Retina (tissue), 1 donor: ENCODE results near the gene GPR180.

Source experiments
- DNase-seq: peaks from one replicate; pipeline ENCODE4 v3.0.0-alpha.2; 2016

Gene GPR180

GRCh38 chr13:94601446-94602431, at the start of gene GPR180:
TSS of gene GPR180 (plus strand) at chr13:94601857. CDS start at chr13:94601928, 71 bp downstream.
- DNase-seq = peak; percentile 97

GRCh38 chr13:94552095-94552494, 49.6 kb upstream of the GPR180 start:
- no peak for DNase-seq

DNA sequence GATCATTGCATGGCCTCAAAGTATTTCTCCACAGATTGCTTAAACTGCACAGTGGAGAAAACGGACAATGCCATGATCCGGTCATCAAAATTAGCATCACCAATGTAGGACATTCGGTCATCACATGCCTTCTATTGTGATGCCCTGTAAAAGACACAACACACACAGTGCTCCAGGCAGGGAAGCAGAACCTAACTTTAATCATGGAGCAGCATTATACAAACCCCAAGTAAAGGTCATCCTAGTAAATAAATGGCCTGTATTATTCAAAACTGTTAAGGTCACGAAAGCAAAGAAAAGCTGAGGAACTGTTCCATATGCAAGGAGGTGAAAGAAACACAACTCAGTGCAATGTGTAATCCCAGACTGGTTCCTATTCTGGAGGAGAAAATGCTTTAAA, 47.9 kb upstream of the GPR180 start:
- no peak for DNase-seq

GRCh38 chr13:94556041-94556440, 45.6 kb upstream of the GPR180 start:
- peak; percentile 28 for DNase-seq

DNA sequence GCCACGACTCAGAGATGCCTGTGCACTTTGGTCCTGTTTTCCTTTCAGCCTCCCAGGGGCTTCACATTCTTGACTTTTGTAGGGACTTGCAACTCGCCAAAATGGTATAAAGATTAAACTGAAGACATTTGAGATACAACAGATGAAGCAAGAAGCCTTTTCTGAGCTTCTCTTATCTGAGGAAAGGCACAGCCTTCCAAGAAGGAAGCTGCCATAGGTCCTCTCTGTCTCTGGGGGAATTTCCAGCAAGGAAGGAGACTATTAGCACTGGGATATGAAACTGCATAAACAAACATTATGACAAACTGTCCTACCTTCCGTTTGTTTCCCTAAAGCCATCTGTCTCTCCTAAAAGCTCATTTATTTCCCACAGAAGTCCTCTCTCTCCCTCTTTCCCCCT, 45.0 kb upstream of the GPR180 start:
- no peak for DNase-seq

DNA sequence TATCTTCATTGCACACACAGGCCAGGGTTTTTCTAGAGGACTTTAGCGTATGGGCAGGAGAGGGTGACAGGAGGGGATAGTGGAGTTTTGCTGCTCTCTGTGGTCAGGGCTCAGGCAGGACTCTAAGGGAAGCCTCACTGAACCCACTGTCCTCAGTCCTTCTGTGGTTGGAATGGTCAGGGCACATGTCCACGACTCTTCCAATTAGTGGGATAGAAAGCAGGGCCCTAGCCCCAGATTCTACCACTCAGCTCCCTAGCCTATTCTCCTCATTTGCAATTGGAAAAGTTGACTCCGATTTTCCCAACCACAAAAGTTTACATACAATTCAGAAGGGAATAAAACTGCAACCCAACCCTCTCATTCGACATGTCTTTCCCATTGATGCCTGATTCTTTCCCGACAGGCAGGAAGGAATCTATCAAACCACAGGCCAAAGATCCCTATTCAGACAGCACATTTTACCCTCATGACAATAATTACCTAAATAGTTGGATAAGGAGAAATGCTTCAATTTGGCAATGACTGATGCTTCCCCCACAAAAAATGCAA, 43.9 kb upstream of the GPR180 start:
- no peak for DNase-seq

DNA sequence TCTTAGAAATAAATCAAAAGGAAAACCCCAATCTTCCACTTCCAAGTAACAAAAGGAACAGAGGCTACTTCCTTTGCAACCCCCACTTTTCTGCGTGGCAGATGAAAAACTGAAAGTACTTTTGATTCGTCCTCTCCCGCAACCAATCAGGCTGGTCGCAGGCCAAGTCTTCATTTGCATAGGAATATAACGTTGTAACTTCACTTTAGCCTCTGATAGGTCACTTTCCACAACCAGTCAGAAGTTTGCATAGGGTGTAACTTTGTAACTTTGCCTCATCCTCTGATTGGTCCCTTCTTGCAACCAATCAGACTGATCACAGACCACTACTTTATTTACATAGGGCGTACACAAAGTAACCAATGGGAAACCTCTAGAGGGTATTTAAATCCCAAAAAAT, 42.9 kb upstream of the GPR180 start:
- no peak for DNase-seq

- DNase-seq = no peak
Measured at GRCh38 chr13:94559222-94559795, 42.3 kb upstream of the GPR180 start.

DNA sequence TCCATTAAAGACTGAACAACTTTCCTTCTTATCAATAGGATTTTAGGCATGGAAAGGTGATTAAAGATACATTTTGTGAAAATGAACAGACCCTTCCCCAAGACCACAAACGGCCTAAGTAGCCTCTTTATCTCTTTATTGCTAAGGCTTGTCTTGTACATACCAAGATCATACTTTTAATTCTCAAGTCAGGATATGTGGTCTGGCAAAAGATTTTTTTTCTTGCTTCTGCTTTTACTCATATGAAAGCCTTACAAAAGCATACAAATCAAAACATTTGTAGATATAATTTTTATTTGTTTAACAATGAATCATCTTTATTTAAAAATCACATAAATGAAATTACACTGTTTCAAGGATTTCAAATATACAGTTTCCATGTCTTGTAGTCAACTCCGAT, 41.5 kb upstream of the GPR180 start:
- DNase-seq = no peak

DNA sequence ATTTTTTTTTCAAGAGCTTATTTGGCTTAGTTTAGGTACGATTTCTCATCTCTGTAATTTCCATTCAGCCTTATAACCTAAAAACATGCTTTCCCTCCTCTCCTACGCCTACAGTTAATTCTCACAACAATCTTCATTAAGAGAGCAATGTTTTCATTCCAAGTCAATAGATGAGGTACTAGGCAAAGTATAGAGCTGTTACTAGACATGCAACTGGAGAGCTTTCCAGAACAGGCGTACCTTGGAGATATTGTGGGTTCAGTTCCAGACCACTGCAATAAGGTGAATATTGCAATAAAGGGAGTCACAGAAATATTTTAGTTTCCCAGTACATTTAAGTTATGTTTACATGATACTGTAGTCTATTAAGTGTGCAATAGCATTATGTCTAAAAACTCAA, 40.5 kb upstream of the GPR180 start:
- no peak for DNase-seq

DNA sequence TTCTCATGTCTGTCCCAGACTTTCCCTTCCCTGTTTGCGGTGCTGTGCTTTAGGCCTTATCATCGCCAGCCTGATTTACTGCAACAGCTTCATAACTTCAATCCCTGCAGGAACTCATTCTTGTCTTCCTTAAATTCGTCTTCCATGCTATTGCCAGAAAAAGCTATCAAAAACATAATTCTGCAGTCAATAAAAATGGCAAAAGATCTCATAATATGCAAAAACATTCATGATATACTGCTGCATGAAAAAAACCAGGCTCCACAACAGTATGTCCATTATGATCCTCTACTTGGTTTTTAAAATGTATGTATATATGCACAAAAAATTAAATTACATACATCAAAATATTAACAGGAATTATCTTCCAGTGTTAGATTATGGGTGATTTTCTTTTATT, 34.1 kb upstream of the GPR180 start:
- DNase-seq = no peak

GRCh38 chr13:94568443-94568842, 33.2 kb upstream of the GPR180 start:
- no peak for DNase-seq

- no peak for DNase-seq
Measured at GRCh38 chr13:94569615-94570014, 32.0 kb upstream of the GPR180 start.

DNA sequence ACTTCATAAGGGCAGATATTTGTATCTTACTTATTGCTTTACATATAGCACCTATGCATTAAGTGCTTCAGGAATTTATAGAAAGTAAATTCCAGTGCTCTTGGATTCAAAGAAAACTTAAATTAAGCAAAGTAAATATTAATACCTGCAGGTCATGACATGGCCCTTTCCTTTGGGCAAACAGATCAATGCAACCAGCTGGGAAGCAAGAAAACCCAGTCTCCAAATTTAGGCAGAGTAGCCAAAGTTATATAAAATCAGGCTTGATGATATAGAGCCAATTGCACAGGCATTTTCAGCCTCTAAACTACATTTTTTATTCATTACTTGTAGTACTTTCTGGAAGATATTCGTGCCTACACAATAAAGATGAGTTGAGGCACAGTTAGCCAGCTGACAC, 22.6 kb upstream of the GPR180 start:
- no peak for DNase-seq

GRCh38 chr13:94583926-94584325, 17.7 kb upstream of the GPR180 start:
- no peak for DNase-seq

DNA sequence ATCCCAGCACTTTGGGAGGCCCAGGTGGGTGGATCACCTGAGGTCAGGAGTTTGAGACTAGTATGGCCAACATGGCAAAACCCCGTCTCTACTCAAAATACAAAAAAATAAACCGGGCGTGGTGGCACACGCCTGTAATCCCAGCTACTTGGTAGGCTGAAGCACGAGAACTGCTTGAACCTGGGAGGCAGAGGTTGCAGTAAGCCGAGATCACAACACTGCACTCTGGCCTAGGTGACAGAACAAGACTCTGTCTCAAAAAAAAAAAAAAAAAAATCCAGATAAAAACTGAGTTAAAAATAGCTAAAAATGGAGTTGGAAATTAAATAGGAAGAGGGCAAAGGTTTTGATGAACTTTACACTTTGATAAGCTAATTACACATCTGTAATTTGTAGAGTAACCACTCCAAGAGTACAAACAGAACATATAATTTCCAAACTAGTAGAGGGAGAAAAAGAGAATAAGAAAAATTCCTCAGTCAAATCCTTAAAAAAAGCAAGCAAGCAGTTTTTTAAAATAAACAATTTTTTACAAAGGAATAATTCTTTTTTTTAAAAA, 16.0 kb upstream of the GPR180 start:
- no peak for DNase-seq

GRCh38 chr13:94586371-94586770, 15.3 kb upstream of the GPR180 start:
- DNase-seq = no peak

DNA sequence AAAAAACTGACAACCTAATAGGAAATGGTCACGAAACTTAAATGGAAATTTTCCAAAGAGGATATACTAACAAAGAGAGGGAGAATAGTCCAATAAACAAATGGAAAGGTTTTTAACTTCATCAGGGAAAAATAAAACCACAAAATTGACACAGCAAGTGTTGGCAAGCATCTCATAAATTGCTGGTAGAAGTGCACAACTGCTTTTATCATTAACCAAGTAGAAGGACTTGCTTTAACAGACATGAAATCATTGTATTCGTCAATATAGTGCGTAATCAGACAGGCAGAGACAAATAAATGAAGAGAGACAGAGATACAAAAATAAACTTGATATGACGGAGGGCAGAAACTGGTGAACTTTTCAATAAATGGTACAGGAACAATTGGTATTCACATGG, 13.1 kb upstream of the GPR180 start:
- DNase-seq = no peak

- no peak for DNase-seq
Measured at GRCh38 chr13:94590744-94591143, 10.9 kb upstream of the GPR180 start.

DNA sequence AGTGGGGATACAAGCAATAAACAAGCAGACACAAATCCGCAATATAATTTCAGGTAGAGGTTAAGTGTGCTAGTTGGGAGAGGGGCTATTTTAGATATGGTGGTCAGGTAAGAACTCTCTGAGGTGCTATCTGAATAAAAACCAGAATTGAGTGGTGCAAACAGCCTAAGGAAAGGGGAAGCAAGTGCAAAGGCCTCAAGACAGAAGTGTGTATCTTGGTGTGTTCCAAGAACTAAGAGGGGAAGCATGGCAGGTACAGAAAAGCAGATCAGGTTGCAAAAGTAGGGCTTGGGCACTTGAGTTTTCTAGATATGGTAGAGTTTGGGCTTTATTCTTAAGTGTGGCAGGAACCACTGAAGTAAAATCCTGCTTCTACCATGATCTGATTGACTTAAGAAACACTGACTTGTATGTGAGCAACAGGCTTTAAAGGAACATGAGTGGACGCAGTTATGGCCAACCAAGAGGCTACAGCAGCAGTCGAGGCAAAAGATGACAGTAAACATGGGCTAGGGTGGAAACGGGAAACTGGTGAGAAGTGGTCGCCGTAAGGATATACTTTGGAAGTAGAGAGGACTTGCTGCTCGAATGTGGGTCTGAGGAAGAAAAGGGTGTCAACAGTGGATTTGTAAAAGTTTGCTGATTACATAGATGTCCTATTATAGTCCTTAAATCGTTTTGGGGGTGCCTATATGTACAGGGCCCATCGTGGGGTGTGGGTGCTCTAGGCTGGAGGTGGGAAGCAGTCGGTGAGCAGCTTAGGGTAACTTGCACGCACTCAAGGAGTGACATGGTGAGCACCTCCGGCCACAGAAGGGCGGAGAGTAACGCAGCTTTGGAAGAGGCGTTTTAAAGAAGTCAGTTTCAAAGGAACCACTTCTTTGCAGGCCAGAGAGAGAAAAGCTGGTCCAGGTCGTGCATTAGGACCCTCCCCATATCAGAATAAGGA, 6.4 kb upstream of the GPR180 start:
- no peak for DNase-seq

- peak; percentile 93 for DNase-seq
Measured at GRCh38 chr13:94595950-94596574, 5.6 kb upstream of the GPR180 start, which contains the start of gene TGDS. TSS of gene TGDS (minus strand) at chr13:94596152. CDS start at chr13:94596136, 16 bp downstream.

DNA sequence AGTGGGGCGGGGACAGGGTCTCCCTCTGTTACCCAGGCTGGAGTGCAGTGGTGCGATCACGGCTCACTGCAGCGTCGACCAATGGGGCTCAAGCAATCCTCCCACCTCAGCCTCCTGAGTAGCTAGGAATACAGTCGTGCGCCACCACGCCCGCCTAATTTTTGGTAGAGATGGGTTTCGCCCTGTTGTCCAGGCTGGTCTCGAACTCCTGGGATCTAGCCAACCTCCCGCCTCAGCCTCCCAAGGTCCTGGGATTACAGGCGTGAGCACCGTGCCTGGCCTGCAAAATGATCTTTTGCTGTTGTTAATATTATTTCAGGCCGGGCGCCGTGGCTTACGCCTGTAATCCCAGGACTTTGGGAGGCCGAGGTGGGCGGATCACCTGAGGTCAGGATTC, 5.1 kb upstream of the GPR180 start:
- DNase-seq = no peak
